ENCODE results near the gene RALGDS. TPM values are rescaled to one million over a fixed set of nuclear protein-coding genes. Genes with fewer than 3 reads are reported as not detected.

RALGDS gene
- total and polyA plus RNA-seq, 2 of the 4 experiments (the other 2 are of a cell fraction), result 13.1 to 36.9 TPM

DNA sequence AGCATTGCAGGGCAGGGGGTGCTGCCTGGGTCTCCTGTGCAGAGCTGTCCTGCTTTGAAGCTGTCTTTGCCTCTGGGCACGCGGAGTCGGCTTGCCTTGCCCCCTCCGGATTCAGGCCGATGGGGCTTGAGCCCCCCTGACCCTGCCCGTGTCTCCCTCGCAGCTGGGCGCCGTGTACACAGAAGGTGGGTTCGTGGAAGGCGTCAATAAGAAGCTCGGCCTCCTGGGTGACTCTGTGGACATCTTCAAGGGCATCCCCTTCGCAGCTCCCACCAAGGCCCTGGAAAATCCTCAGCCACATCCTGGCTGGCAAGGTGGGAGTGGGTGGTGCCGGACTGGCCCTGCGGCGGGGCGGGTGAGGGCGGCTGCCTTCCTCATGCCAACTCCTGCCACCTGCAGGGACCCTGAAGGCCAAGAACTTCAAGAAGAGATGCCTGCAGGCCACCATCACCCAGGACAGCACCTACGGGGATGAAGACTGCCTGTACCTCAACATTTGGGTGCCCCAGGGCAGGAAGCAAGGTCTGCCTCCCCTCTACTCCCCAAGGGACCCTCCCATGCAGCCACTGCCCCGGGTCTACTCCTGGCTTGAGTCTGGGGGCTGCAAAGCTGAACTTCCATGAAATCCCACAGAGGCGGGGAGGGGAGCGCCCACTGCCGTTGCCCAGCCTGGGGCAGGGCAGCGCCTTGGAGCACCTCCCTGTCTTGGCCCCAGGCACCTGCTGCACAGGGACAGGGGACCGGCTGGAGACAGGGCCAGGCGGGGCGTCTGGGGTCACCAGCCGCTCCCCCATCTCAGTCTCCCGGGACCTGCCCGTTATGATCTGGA is 56.6 kb downstream of the RALGDS start (continued):
- TF ChIP-seq MAZ (IDR thresholded peaks at IDR 0.05; ENCODE audit: borderline replicate concordance, low read depth, low read length), result no peak

GRCh38 chr9:133063500-133064231 is 57.4 kb downstream of the RALGDS start:
- Histone ChIP-seq H3K36me3 (ENCODE audit: control insufficient read depth, insufficient read depth, low read length) (peaks cover 2% of the 10 kb centered on the region; the same call in 1 of the 2 replicates), H2BK120ac (ENCODE audit: low read depth, low read length) (no peak overlapping the region), H3K4me3 (ENCODE audit: insufficient read depth, low read depth, low read length) (no peak overlapping the region), H3K9ac (ENCODE audit: low read depth, low read length) (no peak overlapping the region), H3K4me2 (ENCODE audit: low read depth, low read length) (no peak overlapping the region), H3K56ac (ENCODE audit: extremely low read depth, insufficient read depth, low read length) (no peak overlapping the region), H3K79me1 (ENCODE audit: low read depth in 1 of 2, low read length in 2 of 2) (no peaks in the 10 kb centered on the region), H3K27me3 (ENCODE audit: control insufficient read depth, insufficient read depth, low read length) (no peaks in the 10 kb centered on the region), H2AK5ac (ENCODE audit: low read depth, low read length) (no peak overlapping the region), H4K91ac (ENCODE audit: insufficient read depth, low read depth, low read length) (no peak overlapping the region), H3K4ac (ENCODE audit: low read depth, low read length) (no peak overlapping the region), H3K9me3 (ENCODE audit: control insufficient read depth, insufficient read depth, low read length) (no peaks in the 10 kb centered on the region), H3K27ac (ENCODE audit: insufficient read depth, low read length) (no peak overlapping the region), H4K8ac (ENCODE audit: low read depth in 2 of 2, low read length in 2 of 2) (no peak overlapping the region), H2BK15ac (ENCODE audit: low read depth, low read length) (no peak overlapping the region), H3K18ac (ENCODE audit: low read depth, low read length) (no peak overlapping the region), H3K9me1 (ENCODE audit: insufficient read depth, low read length) (0 out of 2 replicates have a peak, but pooled peaks cover 3% of the 10 kb centered on the region), H3K4me1 (ENCODE audit: control insufficient read depth, insufficient read depth, low read length) (peaks cover 3% of the 10 kb centered on the region; the same call in 1 of the 2 replicates), H2AK9ac (replicated peaks; ENCODE audit: low read depth, low read length, poor library complexity) (peak overlapping the region; percentile 50), H2AFZ (replicated peaks; ENCODE audit: low read length, poor library complexity) (no peak overlapping the region), H3K23ac (ENCODE audit: low read depth, low read length) (no peak overlapping the region), H3K14ac (replicated peaks; ENCODE audit: low read depth, low read length) (no peak overlapping the region), H2BK5ac (ENCODE audit: low read depth, low read length, poor library complexity, severe bottlenecking) (no peak overlapping the region), H2BK20ac (ENCODE audit: low read depth, low read length) (no peak overlapping the region), H4K20me1 (ENCODE audit: insufficient read depth, low read length) (no peaks in the 10 kb centered on the region; the same call in 1 of the 2 replicates), H4K5ac (ENCODE audit: low read depth, low read length) (no peak overlapping the region)
- intact Hi-C loops (cut with micrococcal nuclease) (no loop called here), dilution Hi-C loops (cut with HindIII; ENCODE audit: low sequenced_read_pairs, unreplicated experiment) (no loop called here), in situ Hi-C loops (cut with MboI; ENCODE audit: low sequenced_read_pairs) (no loop called here)
- TF ChIP-seq MAZ (IDR thresholded peaks at IDR 0.05; ENCODE audit: borderline replicate concordance, low read depth, low read length), result no peak
- no peak for TF ChIP-seq POLR2A (IDR thresholded peaks at IDR 0.05; ENCODE audit: low read depth, low read length)
- no peak for TF ChIP-seq FOS (IDR thresholded peaks at IDR 0.05; ENCODE audit: low read depth, low read length)
- TF ChIP-seq ELK1 (IDR thresholded peaks at IDR 0.05; ENCODE audit: borderline replicate concordance, low read depth, low read length), result no peak
- no peak for TF ChIP-seq RFX5 (IDR thresholded peaks at IDR 0.05; ENCODE audit: low read depth, low read length)
- TF ChIP-seq RAD21 (IDR thresholded peaks at IDR 0.05; ENCODE audit: low read length), result no peak
- no peak for TF ChIP-seq CEBPB (IDR thresholded peaks at IDR 0.05; ENCODE audit: low read depth, low read length)
- BruUV-seq (replicated peaks), result no TSS peak
- DNase-seq (no peak), ATAC-seq (ENCODE audit: low read depth) (no peak)
- POLR2A ChIA-PET (ENCODE audit: unreplicated experiment), result no interaction called here
- WGBS, 2 experiments (ENCODE audit: extremely low coverage in 2 of 2, insufficient read length in 1 of 2), result 100% methylated on average over 1 of the region's 14 CpGs; no CpG with 5 or more reads in 1 of the 2 experiments
- CTCF ChIA-PET, result no interaction called here

Data from IMR-90 (cell line).